SK-N-SH (cell line): Measurements from ENCODE around the gene LRRC49. TPM values are rescaled to one million over a fixed set of nuclear protein-coding genes. Genes with fewer than 3 reads are reported as not detected.

Experiments
- CTCF ChIA-PET: fragments of 300-600, 350-600 bp; formaldehyde crosslinking; extraction: SDS; loops from one replicate; lab custom pipeline; 2021; lab: Yijun Ruan, JAX
- POLR2A ChIA-PET: fragments of 350-600 bp; sonication (Branson Sonifier 250); formaldehyde crosslinking; extraction: SDS; loops from one replicate; lab custom pipeline; 2020; ENCODE audit warnings: antibody characterized with exemption, inconsistent platforms; lab: Yijun Ruan, JAX
- DNase-seq: peaks from one replicate; pipeline ENCODE4 v3.0.0; 2012
- H2AFZ ChIP-seq: fragments of 200-600 bp; sonication (generic); 2 replicates; pipeline ENCODE4 v1.8.1; 2016; ENCODE audit warnings: antibody characterized with exemption, mild to moderate bottlenecking, low read depth
- H3F3A ChIP-seq: fragments of 200-600 bp; sonication (generic); replicated peaks from 2 replicates; pipeline ENCODE3; 2016; ENCODE audit warnings: antibody characterized with exemption, mild to moderate bottlenecking; ENCODE audit not compliant: insufficient read depth
- H3K27ac ChIP-seq, 2 experiments: fragments of 200-500 bp in 1 of 2; fragments of 200-600 bp in 1 of 2; sonication (Bioruptor generic) in 1 of 2; sonication (generic), shearing (Covaris generic) in 1 of 2; 2 replicates each; pipeline versions ENCODE4 v1.5.1 to v1.6.1; 2014 to 2016; ENCODE audit warnings: low read depth in 2 of 2, inconsistent platforms in 1 of 2, low read length in 1 of 2, mild to moderate bottlenecking in 1 of 2, mixed read lengths in 1 of 2
- H3K27me3 ChIP-seq: fragments of 200-600 bp; sonication (generic), shearing (Covaris generic); 2 replicates; pipeline ENCODE4 v1.6.1; 2016; ENCODE audit warnings: mixed run types; ENCODE audit not compliant: insufficient read depth
- H3K36me3 ChIP-seq, 2 experiments: fragments of 200-500 bp in 1 of 2; fragments of 200-600 bp in 1 of 2; sonication (Bioruptor generic) in 1 of 2; sonication (generic) in 1 of 2; replicated peaks in 1 of 2; 2 replicates each; pipeline versions ENCODE3 to v1.5.1; 2014 to 2016; ENCODE audit warnings: low read length in 1 of 2, mild to moderate bottlenecking in 1 of 2; ENCODE audit not compliant: insufficient read depth in 2 of 2, control insufficient read depth in 1 of 2
- H3K4me1 ChIP-seq, 2 experiments: fragments of 200-500 bp in 1 of 2; fragments of 200-600 bp in 1 of 2; sonication (Bioruptor generic) in 1 of 2; sonication (generic), shearing (Covaris generic) in 1 of 2; 2 replicates each; pipeline versions ENCODE4 v1.5.1 to v1.6.1; 2014 to 2016; ENCODE audit warnings: low read depth in 1 of 2, low read length in 1 of 2, mixed run types in 1 of 2; ENCODE audit not compliant: insufficient read depth in 2 of 2, control insufficient read depth in 1 of 2
- H3K4me2 ChIP-seq: fragments of 200-600 bp; sonication (generic), shearing (Covaris generic); 2 replicates; pipeline ENCODE4 v1.6.1; 2017; ENCODE audit warnings: mixed run types
- H3K4me3 ChIP-seq, 2 experiments: fragments of 200-500 bp in 1 of 2; fragments of 200-600 bp in 1 of 2; sonication (Bioruptor generic) in 1 of 2; sonication (generic), shearing (Covaris generic) in 1 of 2; 2 replicates each; pipeline versions ENCODE4 v1.5.1 to v1.8.1; 2014 to 2016; ENCODE audit warnings: low read depth in 2 of 2, inconsistent platforms in 1 of 2, low read length in 1 of 2, mild to moderate bottlenecking in 1 of 2, mixed read lengths in 1 of 2, moderate library complexity in 1 of 2
- H3K79me2 ChIP-seq: fragments of 200-600 bp; sonication (generic); 2 replicates; pipeline ENCODE4 v1.8.1; 2017; ENCODE audit warnings: mild to moderate bottlenecking; ENCODE audit not compliant: insufficient read depth
- H3K9ac ChIP-seq: fragments of 200-600 bp; sonication (generic); 2 replicates; pipeline ENCODE4 v1.6.1; 2017; ENCODE audit warnings: mixed run types
- H3K9me2 ChIP-seq: fragments of 200-600 bp; sonication (generic); 2 replicates; pipeline ENCODE4 v1.6.1; 2017; ENCODE audit warnings: mixed run types
- H3K9me3 ChIP-seq: fragments of 200-600 bp; sonication (generic); 2 replicates; pipeline ENCODE4 v1.6.1; 2017; ENCODE audit warnings: mixed run types, mild to moderate bottlenecking, moderate library complexity
- H4K20me1 ChIP-seq: fragments of 200-600 bp; sonication (generic); 2 replicates; pipeline ENCODE4 v1.6.1; 2017; ENCODE audit warnings: mild to moderate bottlenecking, mixed run types; ENCODE audit not compliant: insufficient read depth
- EP300 ChIP-seq, 2 experiments: IDR thresholded peaks; 2 replicates each; pipeline versions ENCODE4 v1.4.0 to v1.6.1; 2012; ENCODE audit warnings: borderline replicate concordance in 1 of 2, low read depth in 1 of 2, low read length in 1 of 2
- EZH2phosphoT487 ChIP-seq: fragments of 200-600 bp; sonication (generic); IDR thresholded peaks from 2 replicates; pipeline ENCODE4 v1.6.1; 2017; ENCODE audit warnings: low read depth, mixed run types, mild to moderate bottlenecking, antibody characterized with exemption, moderate library complexity, borderline replicate concordance
- FOSL2 ChIP-seq: IDR thresholded peaks from 2 replicates; pipeline ENCODE4 v1.4.0; 2012; ENCODE audit warnings: low read depth, mild to moderate bottlenecking, moderate library complexity, borderline replicate concordance
- FOXM1 ChIP-seq: IDR thresholded peaks from 2 replicates; pipeline ENCODE4 v1.4.0; 2012; ENCODE audit warnings: low read depth, mild to moderate bottlenecking
- GABPA ChIP-seq: IDR thresholded peaks from 2 replicates; pipeline ENCODE4 v1.4.0; 2012; ENCODE audit warnings: low read depth, mild to moderate bottlenecking
- GATA2 ChIP-seq: sonication (generic); formaldehyde crosslinking; IDR thresholded peaks from 2 replicates; pipeline ENCODE4 v1.5.0; 2020; ENCODE audit warnings: mild to moderate bottlenecking, missing genetic modification reagents
- JUND ChIP-seq: IDR thresholded peaks from 2 replicates; pipeline ENCODE4 v1.4.0; 2012
- MEF2A ChIP-seq: IDR thresholded peaks from 2 replicates; pipeline ENCODE4 v1.4.0; 2012; ENCODE audit warnings: low read depth, borderline replicate concordance
- MXI1 ChIP-seq: IDR thresholded peaks from 2 replicates; pipeline ENCODE4 v1.6.1; 2012; ENCODE audit warnings: mild to moderate bottlenecking, low read depth, low read length, improper control_type of control experiment
- NFIC ChIP-seq: IDR thresholded peaks from 2 replicates; pipeline ENCODE4 v1.4.0; 2012; ENCODE audit warnings: borderline replicate concordance
- POLR2AphosphoS5 ChIP-seq: IDR thresholded peaks from 2 replicates; pipeline ENCODE4 v1.6.1; 2012; ENCODE audit warnings: low read depth, low read length
- RCOR1 ChIP-seq: fragments of 150-350 bp; IDR thresholded peaks from 2 replicates; pipeline ENCODE4 v1.6.1; 2017; ENCODE audit warnings: antibody characterized with exemption, low read length
- SIN3A ChIP-seq: IDR thresholded peaks from 2 replicates; pipeline ENCODE4 v1.6.1; 2012; ENCODE audit warnings: low read depth, mild to moderate bottlenecking, low read length, moderate library complexity, borderline replicate concordance
- SMC3 ChIP-seq: IDR thresholded peaks from 2 replicates; pipeline ENCODE4 v1.6.1; 2012; ENCODE audit warnings: low read depth, low read length, improper control_type of control experiment
- TAF1 ChIP-seq: IDR thresholded peaks from 2 replicates; pipeline ENCODE4 v1.6.1; 2012; ENCODE audit warnings: low read depth, mild to moderate bottlenecking, low read length, moderate library complexity, borderline replicate concordance
- TCF12 ChIP-seq: IDR thresholded peaks from 2 replicates; pipeline ENCODE4 v1.4.0; 2012
- YY1 ChIP-seq: IDR thresholded peaks from 2 replicates; pipeline ENCODE4 v1.4.0; 2012; ENCODE audit warnings: low read depth, mild to moderate bottlenecking
- WGBS: methylation state at CpG from one replicate; pipeline ENCODE4 v1.1.6; 2017; ENCODE audit warnings: low lambda C conversion rate; 5-methylcytosine and 5-hydroxymethylcytosine counted together
- polyA plus RNA-seq, 3 experiments: library from polyadenylated mRNA; depleted of rRNA; stranded (reverse); fragments of >200 nt; gene quantifications; 2 replicates each; pipeline ENCODE4 v1.2.3, GENCODE V29; 2012
- TF ChIP-seq, protein P1 (sequence below): fragments of 150-350 bp; IDR thresholded peaks from 2 replicates; pipeline ENCODE4 v1.6.1; 2016; ENCODE audit warnings: mild to moderate bottlenecking, low read depth, low read length
- TF ChIP-seq, protein P2 (sequence below): IDR thresholded peaks from 2 replicates; pipeline ENCODE4; 2012
- TF ChIP-seq, protein P3 (sequence below): fragments of 150-350 bp; IDR thresholded peaks from 2 replicates; pipeline ENCODE4 v1.6.1; 2017; ENCODE audit warnings: antibody characterized with exemption, low read length, low read depth, borderline replicate concordance
- TF ChIP-seq, protein P4 (sequence below): IDR thresholded peaks from 2 replicates; pipeline ENCODE4 v1.6.1; 2012; ENCODE audit warnings: mild to moderate bottlenecking, low read depth, low read length, moderate library complexity
- TF ChIP-seq, protein P5 (sequence below): IDR thresholded peaks from 2 replicates; pipeline ENCODE4 v1.4.0; 2012; ENCODE audit warnings: low read depth, borderline replicate concordance

LRRC49 gene
- polyA plus RNA-seq, 1 of the 3 experiments (the other 2 are of a cell fraction), result 7.2 TPM

DNA sequence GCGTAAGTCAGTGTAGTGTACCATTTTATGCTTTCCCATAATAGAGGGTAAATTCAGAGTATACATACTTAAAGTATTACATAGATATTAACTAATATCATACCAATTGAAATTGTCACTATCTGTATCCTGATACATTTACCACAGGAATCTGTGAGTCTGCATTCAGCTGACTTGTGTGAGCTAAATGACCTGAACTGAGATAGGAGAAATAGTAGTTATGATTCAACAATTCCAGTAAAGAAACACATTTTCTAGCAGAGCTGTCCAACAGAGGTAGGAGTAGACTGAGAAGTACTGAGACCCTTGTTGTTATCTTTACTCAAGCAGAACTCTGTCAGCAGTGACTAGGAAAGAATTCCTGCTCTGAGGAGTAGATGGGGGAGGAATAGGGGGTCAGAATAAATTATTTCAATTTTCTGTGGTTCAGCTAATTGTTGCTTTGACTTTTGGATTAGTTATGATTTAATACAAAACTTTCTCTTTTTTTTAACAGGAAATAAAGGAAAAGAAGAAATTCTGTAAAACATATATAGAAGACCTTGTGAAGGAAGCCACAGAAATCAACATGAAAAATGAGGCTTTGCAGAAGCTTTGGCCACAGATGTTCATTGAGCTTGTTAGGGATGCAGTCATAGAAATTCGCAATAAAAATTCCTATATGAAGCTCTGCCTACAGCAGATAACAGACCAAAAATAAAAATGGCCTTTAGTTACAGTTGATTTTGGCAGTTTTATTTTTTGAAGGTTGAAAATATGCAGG is 156.5 kb downstream of the LRRC49 start:
- Histone ChIP-seq H3K4me1 (peaks cover 0 to 34% of the 10 kb centered on the region in 2 experiments; a peak in 3 of 4 replicates), H3K79me2 (no peaks in the 10 kb centered on the region), H4K20me1 (no peaks in the 10 kb centered on the region), H3K27me3 (no peaks in the 10 kb centered on the region), H3K9me3 (no peaks in the 10 kb centered on the region), H2AFZ (no peak overlapping the region), H3K4me3 (no peak overlapping the region), H3K27ac (peak overlapping the region; percentile 51 to 97; a peak in 3 of 4 replicates), H3K36me3 (peaks cover 0 to 3% of the 10 kb centered on the region in 2 experiments), H3F3A (peaks cover 54% of the 10 kb centered on the region), H3K9me2 (no peaks in the 10 kb centered on the region), H3K4me2 (peak overlapping the region; percentile 55), H3K9ac (peak overlapping the region; percentile 72)
- CTCF ChIA-PET, result interaction anchor here (1.1 to 1.2 kb wide), 2 partner anchors 8 to 337 kb away, joined by 3 to 5 read pairs; no protein-coding TSS in a partner anchor
- DNase-seq, result no peak
- WGBS, result 38% methylated on average over 2 of the region's 2 CpGs
- POLR2A ChIA-PET, result no interaction called here
- peak; percentile 84 for TF ChIP-seq NFIC
- TF ChIP-seq RCOR1, result no peak
- TF ChIP-seq TAF1, result 0 out of 2 replicates have a peak, but pooled peaks have one; percentile 12
- TF ChIP-seq GABPA, result no peak
- TF ChIP-seq MXI1, result no peak
- TF ChIP-seq JUND, result peak; percentile 97
- TF ChIP-seq MEF2A, result no peak; the same call in 1 of the 2 replicates
- peak; percentile 97 for TF ChIP-seq FOSL2
- TF ChIP-seq, protein P1, sequence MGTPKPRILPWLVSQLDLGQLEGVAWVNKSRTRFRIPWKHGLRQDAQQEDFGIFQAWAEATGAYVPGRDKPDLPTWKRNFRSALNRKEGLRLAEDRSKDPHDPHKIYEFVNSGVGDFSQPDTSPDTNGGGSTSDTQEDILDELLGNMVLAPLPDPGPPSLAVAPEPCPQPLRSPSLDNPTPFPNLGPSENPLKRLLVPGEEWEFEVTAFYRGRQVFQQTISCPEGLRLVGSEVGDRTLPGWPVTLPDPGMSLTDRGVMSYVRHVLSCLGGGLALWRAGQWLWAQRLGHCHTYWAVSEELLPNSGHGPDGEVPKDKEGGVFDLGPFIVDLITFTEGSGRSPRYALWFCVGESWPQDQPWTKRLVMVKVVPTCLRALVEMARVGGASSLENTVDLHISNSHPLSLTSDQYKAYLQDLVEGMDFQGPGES, result no peak
- TF ChIP-seq EZH2phosphoT487, result no peak
- TF ChIP-seq FOXM1, result peak; percentile 82
- TF ChIP-seq SMC3, result no peak
- TF ChIP-seq, protein P2, sequence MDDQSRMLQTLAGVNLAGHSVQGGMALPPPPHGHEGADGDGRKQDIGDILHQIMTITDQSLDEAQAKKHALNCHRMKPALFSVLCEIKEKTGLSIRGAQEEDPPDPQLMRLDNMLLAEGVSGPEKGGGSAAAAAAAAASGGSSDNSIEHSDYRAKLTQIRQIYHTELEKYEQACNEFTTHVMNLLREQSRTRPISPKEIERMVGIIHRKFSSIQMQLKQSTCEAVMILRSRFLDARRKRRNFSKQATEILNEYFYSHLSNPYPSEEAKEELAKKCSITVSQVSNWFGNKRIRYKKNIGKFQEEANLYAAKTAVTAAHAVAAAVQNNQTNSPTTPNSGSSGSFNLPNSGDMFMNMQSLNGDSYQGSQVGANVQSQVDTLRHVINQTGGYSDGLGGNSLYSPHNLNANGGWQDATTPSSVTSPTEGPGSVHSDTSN, result peak; percentile 85
- TF ChIP-seq, protein P3, sequence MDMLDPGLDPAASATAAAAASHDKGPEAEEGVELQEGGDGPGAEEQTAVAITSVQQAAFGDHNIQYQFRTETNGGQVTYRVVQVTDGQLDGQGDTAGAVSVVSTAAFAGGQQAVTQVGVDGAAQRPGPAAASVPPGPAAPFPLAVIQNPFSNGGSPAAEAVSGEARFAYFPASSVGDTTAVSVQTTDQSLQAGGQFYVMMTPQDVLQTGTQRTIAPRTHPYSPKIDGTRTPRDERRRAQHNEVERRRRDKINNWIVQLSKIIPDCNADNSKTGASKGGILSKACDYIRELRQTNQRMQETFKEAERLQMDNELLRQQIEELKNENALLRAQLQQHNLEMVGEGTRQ, result no peak
- no peak for TF ChIP-seq SIN3A
- peak; percentile 95 for TF ChIP-seq TCF12
- TF ChIP-seq, protein P4, sequence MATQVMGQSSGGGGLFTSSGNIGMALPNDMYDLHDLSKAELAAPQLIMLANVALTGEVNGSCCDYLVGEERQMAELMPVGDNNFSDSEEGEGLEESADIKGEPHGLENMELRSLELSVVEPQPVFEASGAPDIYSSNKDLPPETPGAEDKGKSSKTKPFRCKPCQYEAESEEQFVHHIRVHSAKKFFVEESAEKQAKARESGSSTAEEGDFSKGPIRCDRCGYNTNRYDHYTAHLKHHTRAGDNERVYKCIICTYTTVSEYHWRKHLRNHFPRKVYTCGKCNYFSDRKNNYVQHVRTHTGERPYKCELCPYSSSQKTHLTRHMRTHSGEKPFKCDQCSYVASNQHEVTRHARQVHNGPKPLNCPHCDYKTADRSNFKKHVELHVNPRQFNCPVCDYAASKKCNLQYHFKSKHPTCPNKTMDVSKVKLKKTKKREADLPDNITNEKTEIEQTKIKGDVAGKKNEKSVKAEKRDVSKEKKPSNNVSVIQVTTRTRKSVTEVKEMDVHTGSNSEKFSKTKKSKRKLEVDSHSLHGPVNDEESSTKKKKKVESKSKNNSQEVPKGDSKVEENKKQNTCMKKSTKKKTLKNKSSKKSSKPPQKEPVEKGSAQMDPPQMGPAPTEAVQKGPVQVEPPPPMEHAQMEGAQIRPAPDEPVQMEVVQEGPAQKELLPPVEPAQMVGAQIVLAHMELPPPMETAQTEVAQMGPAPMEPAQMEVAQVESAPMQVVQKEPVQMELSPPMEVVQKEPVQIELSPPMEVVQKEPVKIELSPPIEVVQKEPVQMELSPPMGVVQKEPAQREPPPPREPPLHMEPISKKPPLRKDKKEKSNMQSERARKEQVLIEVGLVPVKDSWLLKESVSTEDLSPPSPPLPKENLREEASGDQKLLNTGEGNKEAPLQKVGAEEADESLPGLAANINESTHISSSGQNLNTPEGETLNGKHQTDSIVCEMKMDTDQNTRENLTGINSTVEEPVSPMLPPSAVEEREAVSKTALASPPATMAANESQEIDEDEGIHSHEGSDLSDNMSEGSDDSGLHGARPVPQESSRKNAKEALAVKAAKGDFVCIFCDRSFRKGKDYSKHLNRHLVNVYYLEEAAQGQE, result peak; percentile 86
- TF ChIP-seq EP300 (IDR thresholded peaks at IDR 0.05; ENCODE audit: borderline replicate concordance in 1 of 2, low read depth in 1 of 2, low read length in 1 of 2), result peak in 1 of 2 experiments; percentile 98; a peak in 2 of 4 replicates
- TF ChIP-seq, protein P5, sequence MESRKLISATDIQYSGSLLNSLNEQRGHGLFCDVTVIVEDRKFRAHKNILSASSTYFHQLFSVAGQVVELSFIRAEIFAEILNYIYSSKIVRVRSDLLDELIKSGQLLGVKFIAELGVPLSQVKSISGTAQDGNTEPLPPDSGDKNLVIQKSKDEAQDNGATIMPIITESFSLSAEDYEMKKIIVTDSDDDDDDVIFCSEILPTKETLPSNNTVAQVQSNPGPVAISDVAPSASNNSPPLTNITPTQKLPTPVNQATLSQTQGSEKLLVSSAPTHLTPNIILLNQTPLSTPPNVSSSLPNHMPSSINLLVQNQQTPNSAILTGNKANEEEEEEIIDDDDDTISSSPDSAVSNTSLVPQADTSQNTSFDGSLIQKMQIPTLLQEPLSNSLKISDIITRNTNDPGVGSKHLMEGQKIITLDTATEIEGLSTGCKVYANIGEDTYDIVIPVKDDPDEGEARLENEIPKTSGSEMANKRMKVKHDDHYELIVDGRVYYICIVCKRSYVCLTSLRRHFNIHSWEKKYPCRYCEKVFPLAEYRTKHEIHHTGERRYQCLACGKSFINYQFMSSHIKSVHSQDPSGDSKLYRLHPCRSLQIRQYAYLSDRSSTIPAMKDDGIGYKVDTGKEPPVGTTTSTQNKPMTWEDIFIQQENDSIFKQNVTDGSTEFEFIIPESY, result no peak
- peak; percentile 65; the same call in 1 of the 2 replicates for TF ChIP-seq POLR2AphosphoS5
- no peak; the same call in 1 of the 2 replicates for TF ChIP-seq YY1
- TF ChIP-seq GATA2 (CRISPR knock-in tag), result no peak
